Measurements from ENCODE around the gene RHBDD2. TPM values are rescaled to one million over a fixed set of nuclear protein-coding genes. Genes with fewer than 3 reads are reported as not detected.
A peak's percentile ranks its signal among the peaks of the same experiment; 100 is the strongest.

The RHBDD2 gene
- total and polyA plus RNA-seq, 9 of the 15 experiments (the other 6 are each of a cell fraction or from before 2014, with no cell fraction given) = 3.3 to 36.7 (median 17.9) TPM

DNA sequence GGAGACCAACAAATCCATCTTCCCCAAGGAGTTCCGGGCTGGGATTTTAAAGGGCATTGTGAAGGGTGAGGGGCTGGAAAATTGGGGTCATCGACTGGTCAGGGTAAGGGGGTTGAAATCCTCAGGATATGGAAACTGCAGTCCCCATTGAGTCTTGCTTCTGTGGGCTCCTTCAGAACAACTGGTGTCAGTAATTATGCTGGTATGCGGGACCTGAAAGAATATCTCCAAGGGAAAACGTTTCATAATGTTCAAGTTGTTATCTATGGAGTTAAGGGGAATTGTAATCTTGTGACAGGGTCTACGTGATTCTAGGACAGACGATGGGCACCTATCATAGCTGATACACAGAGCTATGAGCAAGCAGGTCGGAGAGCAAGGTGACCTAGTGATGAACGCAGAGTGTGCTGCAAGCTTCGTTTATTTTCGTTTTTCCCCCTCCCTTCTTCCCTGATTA lies 494 bp upstream of the RHBDD2 start:
- peak overlapping the region in 1 of 2 experiments; percentile 14; a peak in 1 of 4 replicates for H3K9ac ChIP-seq (ENCODE audit: insufficient read depth in 1 of 2, low read depth in 2 of 2, low read length in 2 of 2)
- ATAC-seq = peak; percentile 36
- H3K9me1 ChIP-seq (ENCODE audit: control insufficient read depth, insufficient read depth, low read length) = no peaks in the 10 kb centered on the region
- peaks cover 18% of the 10 kb centered on the region for H3K79me2 ChIP-seq (ENCODE audit: control insufficient read depth, insufficient read depth, low read length)
- 12% methylated on average over 10 of the region's 10 CpGs for WGBS (ENCODE audit: insufficient coverage, low coverage, missing lambda C conversion rate)
- peak; percentile 75 for FAIRE-seq
- H3K27me3 ChIP-seq (ENCODE audit: control insufficient read depth in 2 of 2, insufficient read depth in 2 of 2, low read length in 2 of 2) = no peaks in the 10 kb centered on the region
- peak overlapping the region; percentile 17 for H3K4me3 ChIP-seq
- H2AFZ ChIP-seq (ENCODE audit: low read depth, low read length) = peak overlapping the region; percentile 95
- CTCF ChIA-PET (ENCODE audit: low intra/inter-chr PET ratio) = no interaction called here
- peak in 1 of 4 experiments; percentile 8 for DNase-seq (ENCODE audit: extremely low read depth in 1 of 4, low spot score in 3 of 4)
- H4K20me1 ChIP-seq (replicated peaks; ENCODE audit: control insufficient read depth, insufficient read depth, low read length) = no peaks in the 10 kb centered on the region
- in situ Hi-C loops (cut with MboI) (no loop called here), intact Hi-C loops (cut with micrococcal nuclease) (no loop called here)
- TSS peak; percentile 84 for BruUV-seq (replicated peaks)
- H3K4me1 ChIP-seq (replicated peaks in 1 of 2; ENCODE audit: control insufficient read depth in 2 of 2, insufficient read depth in 2 of 2, low read length in 2 of 2) = peaks cover 21 to 22% of the 10 kb centered on the region in 2 experiments
- peak overlapping the region; percentile 87 for H3K4me2 ChIP-seq (ENCODE audit: insufficient read depth, low read length)
- peaks cover 27% of the 10 kb centered on the region for H3K36me3 ChIP-seq (ENCODE audit: control insufficient read depth, insufficient read depth, low read length)
- POLR2A ChIA-PET = interaction anchor here (0.6 to 2.1 kb wide), 5 partner anchors 10 to 141 kb away, joined by 3 to 4 read pairs (median 3); no protein-coding TSS in a partner anchor
- no peaks in the 10 kb centered on the region for H3K9me3 ChIP-seq (replicated peaks; ENCODE audit: control insufficient read depth, insufficient read depth, low read depth, low read length)
- H3K27ac ChIP-seq (ENCODE audit: extremely low read depth, low read depth, low read length) = peak overlapping the region; percentile 61
- TF ChIP-seq NR2C1 (IDR thresholded peaks at IDR 0.05) (no peak), NR2C1 (tag; IDR thresholded peaks at IDR 0.05) (0 out of 2 replicates have a peak, but pooled peaks have one; percentile 21), MTA1 (IDR thresholded peaks at IDR 0.05; ENCODE audit: borderline replicate concordance) (peak; percentile 62; the same call in 1 of the 2 replicates), NFATC3 (IDR thresholded peaks at IDR 0.05) (0 out of 2 replicates have a peak, but pooled peaks have one; percentile 53), ARNT (IDR thresholded peaks at IDR 0.05) (0 out of 4 replicates have a peak, but pooled peaks of 1 of the 2 experiments have one; percentile 76), MCM3 (IDR thresholded peaks at IDR 0.05) (no peak), GTF2E2 (tag; IDR thresholded peaks at IDR 0.05) (0 out of 2 replicates have a peak, but pooled peaks have one; percentile 35), SMARCE1 (IDR thresholded peaks at IDR 0.05) (0 out of 2 replicates have a peak, but pooled peaks have one; percentile 23), FOXM1 (IDR thresholded peaks at IDR 0.05; ENCODE audit: low read depth) (no peak), FOXM1 (CRISPR knock-in tag; IDR thresholded peaks at IDR 0.05; ENCODE audit: low read depth) (0 out of 2 replicates have a peak, but pooled peaks have one; percentile 1), ARID1B (IDR thresholded peaks at IDR 0.05) (0 out of 2 replicates have a peak, but pooled peaks have one; percentile 12), EP400 (IDR thresholded peaks at IDR 0.05) (no peak; the same call in 1 of the 2 replicates), LEF1 (IDR thresholded peaks at IDR 0.05) (0 out of 2 replicates have a peak, but pooled peaks have one; percentile 30), TEAD1 (CRISPR knock-in tag; IDR thresholded peaks at IDR 0.05) (0 out of 4 replicates have a peak, but pooled peaks of 1 of the 2 experiments have one; percentile 39), NR2C2 (CRISPR knock-in tag; IDR thresholded peaks at IDR 0.05) (no peak), NR2C2 (tag; IDR thresholded peaks at IDR 0.05) (0 out of 2 replicates have a peak, but pooled peaks have one; percentile 59)
- TF ChIP-seq, protein P1, sequence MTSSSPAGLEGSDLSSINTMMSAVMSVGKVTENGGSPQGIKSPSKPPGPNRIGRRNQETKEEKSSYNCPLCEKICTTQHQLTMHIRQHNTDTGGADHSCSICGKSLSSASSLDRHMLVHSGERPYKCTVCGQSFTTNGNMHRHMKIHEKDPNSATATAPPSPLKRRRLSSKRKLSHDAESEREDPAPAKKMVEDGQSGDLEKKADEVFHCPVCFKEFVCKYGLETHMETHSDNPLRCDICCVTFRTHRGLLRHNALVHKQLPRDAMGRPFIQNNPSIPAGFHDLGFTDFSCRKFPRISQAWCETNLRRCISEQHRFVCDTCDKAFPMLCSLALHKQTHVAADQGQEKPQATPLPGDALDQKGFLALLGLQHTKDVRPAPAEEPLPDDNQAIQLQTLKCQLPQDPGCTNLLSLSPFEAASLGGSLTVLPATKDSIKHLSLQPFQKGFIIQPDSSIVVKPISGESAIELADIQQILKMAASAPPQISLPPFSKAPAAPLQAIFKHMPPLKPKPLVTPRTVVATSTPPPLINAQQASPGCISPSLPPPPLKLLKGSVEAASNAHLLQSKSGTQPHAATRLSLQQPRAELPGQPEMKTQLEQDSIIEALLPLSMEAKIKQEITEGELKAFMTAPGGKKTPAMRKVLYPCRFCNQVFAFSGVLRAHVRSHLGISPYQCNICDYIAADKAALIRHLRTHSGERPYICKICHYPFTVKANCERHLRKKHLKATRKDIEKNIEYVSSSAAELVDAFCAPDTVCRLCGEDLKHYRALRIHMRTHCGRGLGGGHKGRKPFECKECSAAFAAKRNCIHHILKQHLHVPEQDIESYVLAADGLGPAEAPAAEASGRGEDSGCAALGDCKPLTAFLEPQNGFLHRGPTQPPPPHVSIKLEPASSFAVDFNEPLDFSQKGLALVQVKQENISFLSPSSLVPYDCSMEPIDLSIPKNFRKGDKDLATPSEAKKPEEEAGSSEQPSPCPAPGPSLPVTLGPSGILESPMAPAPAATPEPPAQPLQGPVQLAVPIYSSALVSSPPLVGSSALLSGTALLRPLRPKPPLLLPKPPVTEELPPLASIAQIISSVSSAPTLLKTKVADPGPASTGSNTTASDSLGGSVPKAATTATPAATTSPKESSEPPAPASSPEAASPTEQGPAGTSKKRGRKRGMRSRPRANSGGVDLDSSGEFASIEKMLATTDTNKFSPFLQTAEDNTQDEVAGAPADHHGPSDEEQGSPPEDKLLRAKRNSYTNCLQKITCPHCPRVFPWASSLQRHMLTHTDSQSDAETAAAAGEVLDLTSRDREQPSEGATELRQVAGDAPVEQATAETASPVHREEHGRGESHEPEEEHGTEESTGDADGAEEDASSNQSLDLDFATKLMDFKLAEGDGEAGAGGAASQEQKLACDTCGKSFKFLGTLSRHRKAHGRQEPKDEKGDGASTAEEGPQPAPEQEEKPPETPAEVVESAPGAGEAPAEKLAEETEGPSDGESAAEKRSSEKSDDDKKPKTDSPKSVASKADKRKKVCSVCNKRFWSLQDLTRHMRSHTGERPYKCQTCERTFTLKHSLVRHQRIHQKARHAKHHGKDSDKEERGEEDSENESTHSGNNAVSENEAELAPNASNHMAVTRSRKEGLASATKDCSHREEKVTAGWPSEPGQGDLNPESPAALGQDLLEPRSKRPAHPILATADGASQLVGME (CRISPR knock-in tag; IDR thresholded peaks at IDR 0.05) = 0 out of 2 replicates have a peak, but pooled peaks have one; percentile 21

Data from K562 (cell line).